ENCODE measurements around the gene SRGAP2C. TPM values are rescaled to one million over a fixed set of nuclear protein-coding genes. Genes with fewer than 3 reads are reported as not detected.
"Not testable (repeated sequence)": the region's sequence is repeated elsewhere in the genome, so short reads cannot be mapped to it uniquely, and the experiment has no call there.

The SRGAP2C gene
- total RNA-seq, result 69.9 TPM

DNA sequence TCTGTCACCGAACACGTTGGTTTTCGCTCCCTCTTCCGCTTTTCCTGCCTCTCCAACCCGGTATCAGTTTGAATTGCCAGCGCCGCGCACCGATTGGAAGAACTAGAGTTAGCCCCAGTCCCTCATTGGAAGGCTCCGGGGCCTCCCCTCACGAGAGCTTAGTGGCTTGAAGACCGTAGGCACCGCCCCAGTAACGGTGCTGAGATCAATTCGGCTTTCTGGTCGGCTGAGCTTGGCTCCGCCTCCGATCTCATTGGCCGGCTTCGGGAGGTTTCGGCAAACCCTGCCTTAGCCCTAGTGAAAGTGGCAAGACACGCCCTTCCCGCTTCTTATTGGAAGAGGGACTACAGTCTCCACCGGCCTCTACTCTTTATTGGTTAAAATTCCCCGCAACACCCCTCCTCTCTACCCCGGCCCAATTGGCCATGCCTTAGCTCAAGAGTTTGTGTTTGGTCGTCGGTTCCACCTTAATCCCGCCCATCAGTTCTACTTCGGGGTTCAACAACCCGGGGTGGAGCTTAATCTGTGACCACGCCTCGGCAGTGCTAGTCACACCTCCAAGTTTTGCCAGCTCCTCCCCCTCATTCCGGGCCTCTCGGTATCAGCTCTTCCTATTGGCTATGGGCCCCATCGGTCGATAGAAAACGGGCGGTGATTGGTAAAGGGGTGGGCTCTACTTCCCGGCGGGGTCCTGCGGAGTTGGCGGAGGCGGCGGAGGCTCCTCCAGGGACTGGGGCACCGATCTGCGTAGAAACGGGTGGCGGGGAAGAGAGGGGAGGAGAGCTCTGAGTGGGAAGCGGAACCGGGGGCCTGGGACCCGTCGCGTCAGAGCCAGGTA is at the start of gene SRGAP2C, which contains the start of gene FAM72B:
Gene SRGAP2C (plus strand): TSS at position 686 of the 838 bp plus-strand sequence. CDS start 2,472 bp downstream, outside the sequence.
Gene FAM72B (minus strand): TSS at position 51 of the 838 bp plus-strand sequence. CDS start 851 bp downstream, outside the sequence.
- peak; percentile 94 for ATAC-seq
- intact Hi-C loops (cut with DNase I), result not testable (repeated sequence)
- DNase-seq (ENCODE audit: low spot score), result peak; percentile 93

- intact Hi-C loops (cut with DNase I); ATAC-seq; DNase-seq (ENCODE audit: low spot score): not testable (repeated sequence)
Observed at GRCh38 chr1:121140393-121140792, 44.4 kb upstream of the SRGAP2C start.

GRCh38 chr1:121148489-121149190 is 36.1 kb upstream of the SRGAP2C start:
- peak; percentile 88 for ATAC-seq
- intact Hi-C loops (cut with DNase I); DNase-seq (ENCODE audit: low spot score): not testable (repeated sequence)

DNA sequence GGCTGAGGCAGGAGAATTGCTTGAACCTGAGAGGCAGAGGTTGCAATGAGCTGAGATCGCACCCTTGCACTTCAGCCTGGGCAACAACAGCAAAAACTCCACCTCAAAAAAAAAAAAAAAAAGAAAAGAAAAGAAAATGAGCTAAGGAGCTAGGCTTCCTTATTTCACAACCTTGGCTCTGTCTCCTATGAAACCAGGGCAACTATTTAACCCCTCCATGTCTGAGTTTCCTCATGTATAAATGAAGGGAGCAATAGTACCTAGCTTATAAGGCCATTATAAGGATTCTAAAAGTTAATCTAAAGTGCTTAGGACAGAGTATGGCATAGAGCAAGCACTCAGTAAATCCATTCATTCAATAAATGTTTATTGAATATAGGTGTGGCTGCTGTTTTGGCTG is 33.5 kb upstream of the SRGAP2C start:
- peak; percentile 33 for ATAC-seq

DNA sequence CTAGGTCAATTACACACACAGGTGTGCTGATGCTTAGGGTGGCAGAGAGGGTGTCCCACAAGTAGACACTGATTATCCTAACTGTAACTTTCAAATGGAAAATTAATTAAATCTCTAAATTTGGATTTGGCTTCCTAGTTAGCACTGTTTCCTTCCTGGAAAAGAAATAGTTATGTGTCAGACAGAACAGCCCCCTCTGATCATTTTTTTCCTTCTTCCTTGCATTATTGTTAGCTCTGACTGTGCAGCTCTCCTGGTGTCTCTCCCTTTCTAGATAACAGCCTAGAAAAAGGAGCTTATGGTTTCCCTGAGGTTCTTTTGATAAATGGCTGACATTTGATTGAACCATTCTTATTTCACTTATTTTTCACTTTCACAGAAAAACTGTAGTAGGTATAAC is 32.0 kb upstream of the SRGAP2C start:
- ATAC-seq; intact Hi-C loops (cut with DNase I); DNase-seq (ENCODE audit: low spot score): not testable (repeated sequence)

More for the DNA sequence above, 33.5 kb upstream of the SRGAP2C start:
- DNase-seq (ENCODE audit: low spot score); intact Hi-C loops (cut with DNase I): not testable (repeated sequence)

- intact Hi-C loops (cut with DNase I); ATAC-seq; DNase-seq (ENCODE audit: low spot score): not testable (repeated sequence)
Observed at GRCh38 chr1:121154811-121155210, 30.0 kb upstream of the SRGAP2C start.

- intact Hi-C loops (cut with DNase I); DNase-seq (ENCODE audit: low spot score): not testable (repeated sequence)
- peak; percentile 48 for ATAC-seq
Observed at GRCh38 chr1:121155671-121156358, 29.0 kb upstream of the SRGAP2C start.

- DNase-seq (ENCODE audit: low spot score); intact Hi-C loops (cut with DNase I): not testable (repeated sequence)
- ATAC-seq, result peak; percentile 82
Observed at GRCh38 chr1:121156958-121157603, 27.7 kb upstream of the SRGAP2C start.

DNA sequence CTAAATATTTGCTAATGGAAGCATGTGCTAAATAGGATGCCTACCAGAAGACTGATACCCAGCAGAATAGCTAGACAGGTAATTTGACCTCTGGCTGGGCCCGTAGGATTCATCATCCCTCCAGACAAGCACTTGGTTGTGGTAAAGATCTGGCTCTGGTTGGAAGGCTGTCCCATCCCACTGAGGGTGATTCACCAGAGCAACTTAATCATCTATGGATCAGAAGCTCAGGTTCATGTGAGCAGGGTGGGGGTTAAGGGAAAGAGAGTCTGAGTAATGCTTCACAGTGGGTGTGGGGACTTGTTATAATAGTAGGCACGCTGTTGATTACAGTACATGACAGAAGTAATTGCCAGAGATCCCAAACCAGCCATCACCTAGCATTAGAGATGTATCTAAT is 27.2 kb upstream of the SRGAP2C start:
- DNase-seq (ENCODE audit: low spot score); intact Hi-C loops (cut with DNase I): not testable (repeated sequence)
- ATAC-seq, result peak; percentile 44

DNA sequence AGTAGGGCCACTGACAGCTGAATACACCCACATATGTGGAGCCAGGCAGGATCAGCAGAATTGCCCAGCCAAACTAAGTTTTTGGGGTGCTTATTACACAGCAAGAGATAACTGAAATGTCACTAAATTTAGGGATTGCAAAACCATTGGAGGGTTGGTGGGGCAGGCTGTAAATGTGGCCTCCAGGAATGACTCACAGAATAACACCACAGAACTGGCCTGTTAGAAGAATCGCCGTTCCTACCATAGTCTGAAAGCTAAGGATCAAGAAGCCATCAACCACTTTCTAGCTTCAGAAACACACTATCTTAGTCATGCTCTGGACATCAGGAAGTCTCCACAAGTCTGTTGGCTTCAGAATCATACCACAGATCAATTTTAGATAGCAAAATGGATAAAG is 24.7 kb upstream of the SRGAP2C start:
- DNase-seq (ENCODE audit: low spot score); ATAC-seq; intact Hi-C loops (cut with DNase I): not testable (repeated sequence)

DNA sequence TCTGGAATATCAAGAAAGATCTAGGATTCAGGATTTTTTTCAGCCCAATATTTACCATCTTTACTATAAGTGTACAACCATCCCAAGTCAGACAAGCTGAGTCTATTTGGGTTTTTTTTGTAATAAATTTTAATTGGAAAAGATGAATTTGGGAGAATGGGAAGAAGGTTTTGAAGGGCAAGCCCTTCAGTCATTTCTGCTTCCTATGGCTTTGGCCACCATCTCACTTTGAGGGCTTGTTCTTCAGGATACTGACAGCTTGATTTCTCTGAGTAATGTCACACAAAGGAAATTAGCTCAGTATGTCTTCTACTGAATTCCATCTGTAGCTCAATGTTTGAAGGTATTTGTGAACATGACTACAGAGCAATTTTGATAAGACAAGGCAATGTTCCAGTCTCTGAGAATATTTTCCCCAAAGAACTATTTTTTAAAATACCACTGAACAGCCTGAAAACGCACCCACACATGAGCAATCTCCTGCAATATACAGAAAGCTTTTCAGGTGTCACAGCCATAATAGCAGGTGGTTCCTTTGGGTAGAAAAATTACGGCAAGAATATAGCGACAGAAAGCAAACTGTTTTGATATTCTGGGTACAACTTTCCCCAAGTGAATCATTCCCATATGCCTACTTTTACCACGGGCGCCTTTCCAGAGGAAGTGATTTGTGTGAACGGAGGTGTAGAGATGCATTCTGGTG is 23.4 kb upstream of the SRGAP2C start:
- DNase-seq (ENCODE audit: low spot score); intact Hi-C loops (cut with DNase I); ATAC-seq: not testable (repeated sequence)

DNA sequence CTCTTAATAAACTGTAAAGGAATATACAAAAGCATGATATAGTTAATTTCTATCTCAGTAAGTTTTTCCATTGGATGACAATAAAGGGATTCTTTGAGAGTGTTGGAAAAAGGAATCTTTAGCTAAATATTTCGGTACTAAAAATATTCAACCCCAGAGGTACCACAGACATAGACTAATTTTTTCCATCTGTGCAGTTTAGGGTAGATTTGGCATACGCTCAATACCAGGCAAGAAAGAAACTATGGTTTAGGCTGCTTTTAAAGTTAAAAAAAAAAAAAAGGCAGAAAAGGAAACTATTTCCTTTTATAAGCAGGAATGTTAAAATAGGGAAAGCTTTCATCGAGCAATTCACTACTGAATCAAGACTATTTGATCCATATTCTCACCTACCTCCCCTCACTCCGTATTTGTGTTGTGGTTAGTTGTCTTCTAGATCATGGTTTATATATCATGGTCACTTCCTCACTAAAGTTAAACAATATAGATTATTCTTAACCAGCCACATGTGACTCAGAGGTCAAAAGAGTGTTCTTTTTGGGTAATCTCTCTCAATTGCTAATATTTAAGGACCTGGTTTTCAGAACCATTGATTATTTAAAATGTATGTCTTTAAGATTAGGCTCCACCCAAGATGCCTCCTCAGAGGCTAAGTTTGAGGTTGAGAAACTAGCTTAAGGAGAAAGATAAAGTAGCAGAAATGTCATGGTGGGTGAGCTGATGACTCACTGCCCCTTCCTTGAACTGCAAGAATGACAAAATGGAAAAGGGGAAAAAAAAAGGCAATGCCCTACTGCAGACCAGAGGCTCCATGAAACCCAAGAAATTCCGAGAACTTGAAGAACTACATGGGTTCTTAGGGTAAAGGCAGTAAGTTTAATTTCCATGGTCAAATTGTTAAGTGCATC is 20.7 kb upstream of the SRGAP2C start:
- DNase-seq (ENCODE audit: low spot score); intact Hi-C loops (cut with DNase I): not testable (repeated sequence)
- peak; percentile 78 for ATAC-seq

- DNase-seq (ENCODE audit: low spot score); intact Hi-C loops (cut with DNase I): not testable (repeated sequence)
- ATAC-seq, result peak; percentile 82
Observed at GRCh38 chr1:121165296-121165695, 19.5 kb upstream of the SRGAP2C start.

DNA sequence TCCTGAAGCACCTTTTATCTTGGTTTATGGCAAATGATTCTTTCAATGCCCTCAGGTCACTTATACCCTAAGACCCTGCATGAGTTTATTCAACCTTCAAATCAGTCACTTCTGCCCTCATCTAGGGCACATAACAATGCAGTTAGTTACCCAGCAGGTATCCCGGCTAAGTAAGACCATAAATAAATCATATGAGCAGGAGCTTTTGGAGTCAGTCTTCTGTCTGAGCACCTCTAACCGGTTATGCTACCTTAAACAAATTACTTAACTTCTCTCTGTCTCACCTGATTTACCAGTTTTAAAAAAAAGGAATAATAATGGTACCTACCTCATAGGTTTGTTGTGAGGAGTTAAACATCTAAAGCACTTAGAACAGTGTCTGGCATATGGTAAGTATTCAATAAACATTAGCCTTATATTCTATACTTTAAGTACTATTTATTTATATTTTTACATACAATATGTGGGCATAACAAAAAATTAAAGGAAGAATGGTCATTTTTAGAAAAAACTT is 17.5 kb upstream of the SRGAP2C start:
- intact Hi-C loops (cut with DNase I); ATAC-seq; DNase-seq (ENCODE audit: low spot score): not testable (repeated sequence)

GRCh38 chr1:121168152-121168668 is 16.6 kb upstream of the SRGAP2C start:
- intact Hi-C loops (cut with DNase I); ATAC-seq; DNase-seq (ENCODE audit: low spot score): not testable (repeated sequence)

- ATAC-seq; intact Hi-C loops (cut with DNase I); DNase-seq (ENCODE audit: low spot score): not testable (repeated sequence)
Observed at GRCh38 chr1:121176649-121177048, 8.1 kb upstream of the SRGAP2C start.
